HG02970 (cell line): ENCODE data around the gene KCNJ9.
"Not testable (repeated sequence)": the region's sequence is repeated elsewhere in the genome, so short reads cannot be mapped to it uniquely, and the experiment has no call there.

ENCODE experiments used
- ATAC-seq: cut with Tn5 transposase; IDR thresholded peaks from one replicate; pipeline ENCODE4 v1.9.1; 2021; ENCODE audit warnings: mild to moderate bottlenecking, moderate library complexity, moderate number of reproducible peaks; ENCODE audit not compliant: unreplicated experiment, low FRiP score

KCNJ9 gene

GRCh38 chr1:160081261-160081936 lies at the start of gene KCNJ9:
KCNJ9 (plus strand) TSS chr1:160081538; CDS start chr1:160084031, 2,493 bp downstream.
- ATAC-seq, result no peak

- ATAC-seq, result no peak
Measured at GRCh38 chr1:160032165-160032820, 49.0 kb upstream of the KCNJ9 start.

GRCh38 chr1:160040476-160040875 lies 40.9 kb upstream of the KCNJ9 start:
- ATAC-seq, result no peak

DNA sequence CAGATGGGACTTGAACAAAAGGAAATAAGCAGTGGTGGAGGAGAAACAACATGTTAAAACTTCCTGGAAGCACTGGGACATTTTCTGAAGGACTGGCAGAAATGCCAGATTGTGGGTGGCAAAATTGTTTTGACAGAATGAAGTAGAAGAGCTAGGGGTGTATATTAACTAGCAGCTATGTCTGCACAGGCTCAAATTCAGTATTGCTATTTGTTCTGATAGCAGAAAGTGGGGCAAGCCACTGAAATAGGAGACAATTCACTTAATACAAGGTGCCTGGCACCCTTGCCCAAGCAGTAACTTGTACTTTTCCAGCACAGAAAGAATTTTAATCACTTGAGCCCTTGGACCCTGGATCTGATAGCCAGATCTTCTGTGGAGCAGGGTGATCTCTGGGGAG lies 37.8 kb upstream of the KCNJ9 start:
- ATAC-seq, result no peak

DNA sequence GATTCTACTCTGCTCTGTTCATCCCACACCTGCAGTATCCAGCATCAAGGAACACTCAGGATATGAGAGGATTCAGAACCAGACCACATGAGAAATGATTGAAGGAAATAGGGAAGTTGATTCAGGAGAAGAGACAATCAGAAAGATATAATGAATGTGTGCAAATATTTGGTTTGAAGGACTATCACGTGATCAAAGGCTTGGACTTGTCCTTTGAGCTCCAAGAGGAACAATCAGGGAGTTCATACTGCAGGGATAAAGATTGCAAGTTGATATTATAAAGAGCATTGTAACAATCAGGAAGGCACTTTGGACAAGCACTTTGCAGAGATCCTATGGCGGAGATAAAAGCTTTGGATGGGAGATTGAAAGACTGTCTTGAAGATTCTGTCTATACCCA lies 35.7 kb upstream of the KCNJ9 start:
- no peak for ATAC-seq

DNA sequence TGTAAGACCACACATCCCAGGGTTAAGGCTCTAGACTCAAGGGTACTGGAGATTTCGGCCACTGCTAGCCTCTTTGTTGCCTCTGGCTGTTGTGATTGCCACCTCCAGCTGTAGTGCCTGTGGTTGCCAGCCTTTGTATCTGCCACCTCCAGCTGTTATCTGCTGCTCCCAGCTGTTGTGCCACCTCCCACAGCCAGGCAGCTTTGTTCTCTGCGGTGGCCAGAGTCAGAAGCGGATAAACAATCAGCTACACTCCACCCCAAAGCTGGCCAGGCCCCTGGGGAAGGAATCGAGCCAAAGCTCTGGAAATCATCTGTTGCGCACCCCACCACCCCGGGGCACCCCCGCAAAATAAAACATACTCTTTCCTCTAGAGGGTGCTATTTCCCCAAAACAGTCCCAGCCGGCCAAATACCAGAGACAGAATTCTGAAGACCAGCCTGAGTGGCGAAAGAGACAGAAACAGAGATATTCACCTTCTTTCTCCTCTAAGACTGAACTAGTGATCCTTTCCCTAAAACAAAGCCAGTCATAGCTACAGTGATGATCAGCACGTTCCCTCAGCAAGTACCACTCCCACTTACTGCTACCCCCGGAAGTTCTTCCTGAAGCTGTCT lies 34.7 kb upstream of the KCNJ9 start:
- no peak for ATAC-seq

GRCh38 chr1:160047111-160047991 lies 34.0 kb upstream of the KCNJ9 start:
- ATAC-seq, result no peak

GRCh38 chr1:160048335-160048734 lies 33.0 kb upstream of the KCNJ9 start:
- no peak for ATAC-seq

- no peak for ATAC-seq
Measured at GRCh38 chr1:160049101-160049500, 32.2 kb upstream of the KCNJ9 start.

- ATAC-seq, result not testable (repeated sequence)
Measured at GRCh38 chr1:160050182-160050581, 31.2 kb upstream of the KCNJ9 start.

- no peak for ATAC-seq
Measured at GRCh38 chr1:160050619-160051018, 30.7 kb upstream of the KCNJ9 start.

DNA sequence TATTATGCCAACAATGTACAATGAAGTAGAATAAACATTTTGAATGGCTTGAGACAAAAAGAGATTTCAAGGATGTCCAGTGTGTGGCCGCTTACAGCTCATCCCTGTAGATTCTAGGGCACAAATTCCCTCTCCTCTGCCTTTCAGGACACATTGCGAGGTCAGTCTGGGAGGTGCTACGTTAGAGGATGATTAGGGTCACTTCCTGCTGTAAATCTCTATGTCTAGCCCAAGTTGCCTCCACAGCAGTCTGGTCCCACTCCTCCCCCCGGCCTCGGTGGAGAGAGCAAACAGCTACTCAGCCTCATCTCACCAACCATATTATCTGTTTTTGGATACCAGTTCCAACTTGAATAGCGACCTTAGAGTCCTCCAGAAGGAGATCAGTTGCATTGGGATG lies 28.4 kb upstream of the KCNJ9 start:
- no peak for ATAC-seq

- ATAC-seq, result no peak
Measured at GRCh38 chr1:160053548-160054365, 27.6 kb upstream of the KCNJ9 start.

DNA sequence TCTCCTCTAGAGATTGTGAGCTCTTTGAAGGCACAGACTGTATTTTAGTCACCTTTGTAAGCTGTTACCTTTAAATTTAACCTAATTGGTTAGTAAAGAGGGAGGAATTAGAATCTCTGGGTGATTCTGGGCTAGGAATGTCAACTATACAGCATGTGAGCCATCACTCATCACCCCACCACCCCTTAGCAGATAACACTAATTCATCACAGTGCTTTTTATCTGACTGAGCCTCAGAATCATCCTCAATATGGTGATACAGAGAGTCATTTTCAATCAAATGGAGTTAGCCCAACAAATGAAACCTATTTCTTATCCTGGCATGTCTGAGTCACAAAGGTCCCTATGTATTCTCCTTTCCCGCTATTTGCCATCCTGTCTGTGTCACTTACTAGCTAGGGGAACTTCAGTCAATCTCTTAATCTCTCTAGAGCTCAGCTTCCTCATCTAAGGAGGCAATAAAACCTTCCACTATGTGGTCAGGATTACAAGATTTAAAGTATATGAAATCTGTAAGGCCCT lies 24.6 kb upstream of the KCNJ9 start:
- no peak for ATAC-seq

- no peak for ATAC-seq
Measured at GRCh38 chr1:160058087-160058486, 23.3 kb upstream of the KCNJ9 start.

GRCh38 chr1:160061369-160062229 lies 19.7 kb upstream of the KCNJ9 start:
- no peak for ATAC-seq

DNA sequence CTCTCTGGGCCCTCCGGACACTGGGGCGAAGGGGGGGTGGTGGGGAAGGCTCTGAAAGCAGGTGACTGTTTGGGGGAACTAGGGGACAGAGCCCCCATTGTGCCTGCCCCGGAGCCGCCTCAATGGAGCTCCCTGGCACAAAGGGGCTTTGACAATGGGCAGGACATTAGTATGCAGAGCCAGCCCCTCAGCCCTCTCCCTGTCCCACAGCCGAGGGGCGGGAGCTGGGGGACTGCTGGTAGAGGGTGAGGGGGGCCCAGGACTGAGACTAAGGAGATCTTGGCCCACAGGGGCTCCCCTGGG lies 19.2 kb upstream of the KCNJ9 start:
- ATAC-seq, result no peak

DNA sequence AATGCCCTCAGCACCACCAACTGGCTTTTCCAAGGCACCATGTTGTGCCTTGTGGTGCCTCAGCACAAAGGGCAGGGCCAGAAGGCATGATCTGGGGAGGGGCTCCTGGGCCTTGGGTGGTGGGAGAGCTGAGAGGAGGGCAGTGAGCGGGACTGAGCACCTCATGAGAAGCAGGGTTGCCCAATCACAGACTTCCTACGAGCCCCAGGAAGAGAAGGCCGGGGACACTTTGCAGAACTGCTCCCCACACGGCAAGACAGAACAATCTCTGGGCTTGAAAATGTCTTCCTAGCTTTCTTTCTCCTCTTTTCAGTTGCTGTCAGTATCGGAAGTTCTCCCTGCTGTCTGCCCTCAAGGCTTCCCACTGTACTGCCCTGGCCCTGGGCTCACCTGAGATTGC lies 18.2 kb upstream of the KCNJ9 start:
- ATAC-seq, result no peak

DNA sequence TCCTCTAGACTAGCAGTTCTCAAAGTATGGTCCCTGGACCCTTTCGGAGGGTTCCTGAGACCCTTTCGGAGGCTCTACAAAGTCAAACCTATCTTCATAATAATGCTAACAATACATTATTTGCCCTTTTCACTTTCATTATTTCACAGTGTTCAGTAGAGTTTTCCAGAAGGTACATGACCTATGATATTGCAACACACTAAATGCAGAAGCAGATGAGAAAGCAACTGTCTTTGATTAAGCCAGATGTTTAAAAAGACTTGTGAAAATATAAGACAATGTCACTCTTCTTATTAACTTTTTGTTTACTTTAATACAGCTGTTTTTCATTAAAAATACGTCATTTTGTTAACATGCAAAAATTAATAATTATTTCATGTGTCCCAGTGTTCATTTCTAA lies 17.2 kb upstream of the KCNJ9 start:
- no peak for ATAC-seq
